DMS153 treated with DMSO at 0.1 percent for 48 hours (cell line): ENCODE results near the gene ACAN.

Experiments used
- DNase-seq: peaks from one replicate; lab custom pipeline; 2025; ENCODE audit not compliant: unreplicated experiment; lab: John Stamatoyannopoulos, UW

The ACAN gene

DNA sequence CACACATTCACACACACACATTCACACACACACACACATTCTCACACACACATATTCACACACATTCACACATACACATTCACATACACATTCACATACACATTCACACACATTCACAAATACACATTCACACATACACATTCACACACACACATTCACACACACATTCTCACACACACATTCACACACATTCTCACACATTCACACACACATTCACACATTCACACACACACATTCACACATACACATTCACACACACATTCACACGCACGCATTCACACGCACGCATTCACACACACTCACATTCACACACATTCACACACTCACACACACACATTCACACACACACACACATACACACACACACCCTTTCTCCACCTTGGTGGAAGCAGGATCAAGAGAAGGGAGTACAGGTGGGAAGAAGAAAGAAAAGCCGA is 97.8 kb downstream of the ACAN start:
- no peak for DNase-seq

DNA sequence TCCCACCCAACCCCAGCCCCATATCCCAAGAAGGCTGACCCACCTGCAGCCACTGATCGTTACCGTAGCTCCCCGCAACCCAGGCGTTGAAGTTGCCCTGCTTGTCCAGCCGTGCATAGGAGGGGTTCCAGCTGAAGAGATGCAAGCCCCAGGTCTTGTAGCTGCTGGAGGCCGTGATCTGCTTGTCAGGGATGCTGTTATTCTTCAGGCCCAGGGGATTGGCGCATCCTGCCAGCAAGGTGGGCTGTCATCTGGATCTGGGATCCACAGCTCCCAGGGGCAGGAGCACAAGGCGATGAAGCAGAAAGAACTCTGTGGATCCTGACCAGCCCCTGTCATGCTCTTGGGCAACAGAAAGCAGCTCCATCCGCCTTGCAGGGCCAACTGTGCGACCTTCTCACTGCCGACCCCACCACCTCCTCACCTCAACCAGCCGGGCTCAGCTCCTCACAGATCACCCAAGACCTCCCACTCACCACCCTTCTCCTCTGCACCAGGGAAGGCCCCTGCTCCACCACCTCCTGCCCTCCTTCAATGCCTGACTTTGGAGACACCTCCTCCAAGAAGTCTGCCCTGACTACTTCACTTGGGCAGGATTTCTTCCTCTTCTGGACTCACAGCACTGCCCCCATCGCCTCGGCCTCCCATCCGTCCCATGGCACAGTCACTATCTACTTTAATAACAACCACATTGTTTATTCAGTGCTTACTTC is 98.4 kb downstream of the ACAN start:
- no peak for DNase-seq

DNA sequence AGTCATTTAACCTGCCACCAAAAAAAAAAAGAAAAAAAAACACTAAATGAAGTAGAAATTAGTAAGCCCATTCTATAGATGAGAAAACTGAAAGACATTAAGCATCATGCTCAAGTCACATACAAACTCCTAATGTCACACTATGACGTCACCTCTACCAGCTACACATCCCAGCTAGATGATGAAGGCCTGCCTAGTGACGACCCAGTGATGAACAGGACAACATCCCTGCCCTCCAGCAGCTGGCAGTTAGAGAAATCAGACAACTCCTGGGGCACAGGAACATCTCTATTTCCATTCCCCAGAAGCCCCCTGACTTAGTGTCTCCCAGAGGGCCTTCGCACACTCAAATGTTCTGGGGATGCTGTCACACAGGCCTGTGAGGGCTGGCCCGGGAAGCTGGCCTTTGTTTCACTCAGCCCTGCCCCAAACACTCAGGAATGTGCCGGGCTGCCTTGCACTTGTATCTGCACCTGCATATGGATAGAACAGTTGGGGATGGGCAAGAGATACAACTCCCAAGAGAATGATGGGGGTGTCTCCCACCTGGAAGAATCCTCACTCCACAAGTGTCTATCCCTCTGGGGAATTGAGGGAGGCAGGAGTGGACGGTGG is 99.1 kb downstream of the ACAN start:
- DNase-seq = no peak

DNA sequence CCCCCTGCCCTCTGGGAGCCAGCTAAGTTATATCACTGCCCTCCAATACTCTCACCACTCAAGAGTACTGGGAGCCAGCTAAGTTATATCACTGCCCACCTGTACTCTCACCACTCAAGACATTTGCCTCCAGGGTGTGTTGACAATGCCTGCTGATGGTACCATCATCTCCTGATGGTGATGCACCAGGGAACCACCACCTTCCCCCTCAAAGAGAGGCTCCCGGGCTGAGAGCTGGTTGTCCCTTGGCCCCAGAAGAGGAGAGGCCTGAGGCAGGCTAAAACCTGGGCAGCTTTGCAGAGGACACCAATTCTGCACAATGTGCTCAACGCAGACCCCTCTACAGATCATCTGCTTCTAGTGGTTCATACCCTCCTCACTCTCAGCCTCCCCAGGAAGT is 99.6 kb downstream of the ACAN start:
- no peak for DNase-seq

DNA sequence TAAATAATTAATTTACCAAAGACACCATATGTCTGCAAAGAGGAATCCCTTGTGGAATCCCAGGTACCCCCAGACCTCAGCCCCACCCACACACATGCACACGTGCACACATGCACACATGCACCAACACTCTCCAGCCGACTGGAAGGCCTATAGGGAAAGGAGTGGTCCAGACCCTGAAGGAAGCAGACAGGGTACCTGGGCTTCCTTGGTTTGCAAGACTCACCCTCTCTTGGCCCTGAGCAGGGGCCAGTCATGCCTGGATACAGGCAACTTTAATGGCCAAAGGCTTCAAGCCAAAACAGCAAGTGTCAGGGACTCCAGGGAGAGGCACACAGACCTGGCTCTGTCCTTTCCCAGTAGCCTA is 101.0 kb downstream of the ACAN start:
- no peak for DNase-seq

DNA sequence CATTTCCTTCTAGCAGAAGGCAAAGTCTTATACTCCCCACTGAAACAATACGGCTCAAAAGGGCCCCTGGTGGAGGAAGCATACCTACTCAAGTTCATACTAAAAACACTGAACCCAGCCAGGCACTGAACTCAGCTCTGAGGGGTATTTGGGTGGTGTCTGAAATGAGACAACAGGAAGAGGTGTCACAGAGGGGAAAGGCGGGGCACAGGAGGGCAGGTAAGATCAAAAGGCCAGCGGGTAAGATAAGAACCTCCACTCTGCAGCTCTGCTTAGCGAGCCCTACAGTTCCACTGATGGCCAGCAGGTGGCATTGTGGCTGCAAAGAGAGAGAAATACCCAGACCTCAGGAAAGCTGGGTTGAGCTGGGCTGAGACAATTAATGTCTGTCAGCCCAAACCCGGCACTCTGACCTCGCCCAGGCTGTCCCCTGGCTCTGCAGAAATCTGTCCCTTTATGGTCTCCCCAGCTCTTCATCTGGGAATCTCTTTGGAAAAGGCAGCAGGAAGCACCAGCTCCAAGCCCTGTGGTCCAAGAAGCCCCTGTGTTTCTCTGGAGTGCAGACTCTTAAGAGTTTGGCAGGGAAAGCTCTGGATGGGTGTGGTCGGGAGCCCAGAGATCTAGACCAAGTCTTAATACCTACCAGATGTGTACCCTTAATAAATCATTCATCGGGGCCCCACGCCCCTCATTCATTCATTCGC is 101.5 kb downstream of the ACAN start:
- DNase-seq = peak; percentile 31

DNA sequence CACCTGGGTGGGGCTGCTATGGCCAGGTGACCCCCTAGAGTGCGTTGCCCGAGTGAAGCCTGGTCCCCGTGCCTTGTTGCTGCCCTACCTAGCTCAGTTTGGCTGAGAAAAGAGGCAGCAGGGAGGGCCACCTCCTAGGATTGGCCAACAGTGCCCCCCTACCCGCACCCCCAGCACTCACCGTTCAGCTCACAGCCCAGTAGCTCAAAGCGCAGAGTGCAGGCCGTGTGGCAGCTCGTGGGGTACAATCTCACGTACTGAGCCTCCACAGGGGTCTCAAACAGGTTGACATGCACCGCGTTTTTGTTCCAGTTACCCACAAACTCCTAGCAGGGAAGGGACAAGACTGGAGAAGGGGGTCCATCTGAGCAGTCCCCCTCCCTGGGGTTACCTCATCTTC is 102.3 kb downstream of the ACAN start:
- no peak for DNase-seq

DNA sequence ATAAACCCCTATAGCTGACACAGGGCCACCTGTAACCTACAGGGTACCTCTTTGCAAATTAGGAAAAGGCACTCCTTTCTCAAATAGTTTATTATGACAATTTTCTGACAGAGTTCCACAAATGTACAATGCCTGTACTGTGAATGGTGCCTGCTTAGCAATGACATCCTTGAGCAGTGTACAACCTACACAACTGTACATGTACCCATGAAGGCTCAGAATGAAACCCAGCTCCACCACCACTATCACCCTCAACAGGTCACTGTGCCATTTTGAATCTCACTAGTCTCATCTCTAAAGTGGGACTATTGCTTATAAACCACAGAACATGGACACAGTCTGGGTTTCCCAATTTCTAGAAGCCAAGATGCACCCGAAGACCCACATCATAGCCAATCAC is 102.9 kb downstream of the ACAN start:
- DNase-seq = no peak

DNA sequence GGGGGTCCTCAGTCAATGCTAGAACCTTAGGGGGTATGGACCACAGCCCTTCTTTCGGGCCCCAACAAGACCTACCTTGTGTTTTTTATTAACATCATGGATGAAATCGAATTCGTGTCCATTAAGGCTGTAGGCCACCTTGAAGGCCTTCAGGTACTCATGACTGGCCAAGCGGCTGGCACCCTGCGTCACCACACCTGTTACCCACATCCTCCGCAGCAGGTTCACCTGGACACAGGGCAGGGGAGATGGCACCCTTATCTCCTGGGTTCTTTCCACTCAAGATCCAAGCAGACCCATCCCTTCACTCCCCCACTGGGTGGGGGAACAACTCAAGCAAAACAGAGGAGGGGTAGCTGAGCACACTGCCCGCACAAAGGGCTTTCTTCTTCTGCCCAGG is 103.3 kb downstream of the ACAN start:
- DNase-seq = no peak

DNA sequence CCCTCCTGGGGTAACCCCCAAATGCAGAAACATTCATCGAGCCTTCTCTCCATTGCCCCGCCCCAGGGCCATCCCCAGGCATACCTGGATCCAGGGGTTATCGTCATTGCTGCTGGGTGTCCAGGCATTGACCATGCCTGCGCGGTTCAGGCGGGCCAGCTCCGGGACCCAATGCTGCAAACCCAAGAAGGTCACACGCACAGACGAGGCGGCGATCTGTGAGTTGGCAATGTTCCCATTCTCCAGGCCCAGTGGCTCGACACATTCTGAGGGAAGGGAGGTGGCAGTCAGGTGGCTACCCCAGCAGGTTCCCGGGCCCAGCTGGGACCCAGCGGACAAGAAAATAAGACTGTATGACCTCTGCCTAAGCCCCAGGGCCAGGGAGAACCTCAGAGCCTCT is 103.9 kb downstream of the ACAN start:
- no peak for DNase-seq

DNA sequence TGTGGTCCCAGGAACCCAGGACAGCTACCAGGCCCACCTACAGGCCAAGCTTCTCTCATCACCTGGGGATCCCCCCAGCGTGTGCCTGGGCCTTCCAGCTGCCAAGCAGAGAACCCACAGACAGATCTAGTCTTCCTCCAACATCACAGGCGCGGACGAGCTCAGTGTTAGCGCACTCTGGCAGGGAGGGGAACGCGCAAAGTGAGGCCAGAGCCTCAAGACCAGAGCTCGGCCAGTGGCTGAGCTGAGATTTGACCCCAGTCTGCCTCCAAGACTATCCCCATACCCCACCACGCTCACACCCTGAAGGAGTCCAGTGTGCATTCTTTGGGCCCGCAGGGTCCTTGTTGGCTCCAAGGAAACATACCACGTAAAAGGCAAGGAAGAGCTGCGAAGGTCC is 104.9 kb downstream of the ACAN start:
- no peak for DNase-seq

DNA sequence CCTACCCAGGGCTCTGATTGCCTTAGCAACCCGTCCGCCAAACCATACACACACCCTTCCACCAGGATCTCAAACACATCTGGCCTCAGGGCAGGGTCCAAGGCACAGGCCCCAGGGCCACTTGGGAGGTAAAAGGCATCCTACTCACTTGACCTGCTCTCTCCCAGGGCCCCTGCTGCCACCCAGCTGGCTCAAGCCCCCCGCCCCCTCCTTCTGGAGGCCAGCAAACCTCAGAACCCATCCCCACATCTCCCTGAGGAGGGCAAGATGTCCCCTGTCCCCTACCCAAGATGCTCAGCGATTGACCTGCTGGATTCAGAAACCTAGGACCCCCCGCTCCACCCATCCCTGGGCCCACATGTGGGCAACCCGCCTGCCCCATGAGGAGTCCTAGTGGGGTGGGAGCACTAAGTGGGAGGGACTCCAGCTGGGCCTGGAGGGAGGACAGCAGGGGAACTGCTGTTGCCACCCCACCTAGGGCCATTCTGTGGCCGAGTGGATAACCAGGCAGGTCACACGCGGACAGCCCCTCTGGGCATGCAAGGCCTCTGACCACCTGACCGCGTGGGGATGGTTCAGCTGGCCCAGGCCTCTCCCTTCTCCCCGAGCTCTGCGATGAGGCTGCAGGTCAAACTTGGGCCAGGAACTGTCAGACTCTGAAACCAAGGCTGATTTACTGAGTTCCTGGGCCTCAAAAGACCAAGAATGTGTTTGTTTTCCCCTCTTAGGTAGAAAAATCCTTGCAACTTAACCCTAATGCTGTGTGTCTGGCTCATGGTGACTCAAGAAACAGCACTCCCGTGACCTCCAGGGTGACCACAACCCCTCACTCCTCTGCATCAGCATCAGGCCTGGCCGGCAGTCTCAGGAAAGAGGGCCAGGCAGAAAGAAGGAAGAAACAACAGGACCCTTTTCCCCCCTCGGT is 105.7 kb downstream of the ACAN start:
- DNase-seq = no peak

DNA sequence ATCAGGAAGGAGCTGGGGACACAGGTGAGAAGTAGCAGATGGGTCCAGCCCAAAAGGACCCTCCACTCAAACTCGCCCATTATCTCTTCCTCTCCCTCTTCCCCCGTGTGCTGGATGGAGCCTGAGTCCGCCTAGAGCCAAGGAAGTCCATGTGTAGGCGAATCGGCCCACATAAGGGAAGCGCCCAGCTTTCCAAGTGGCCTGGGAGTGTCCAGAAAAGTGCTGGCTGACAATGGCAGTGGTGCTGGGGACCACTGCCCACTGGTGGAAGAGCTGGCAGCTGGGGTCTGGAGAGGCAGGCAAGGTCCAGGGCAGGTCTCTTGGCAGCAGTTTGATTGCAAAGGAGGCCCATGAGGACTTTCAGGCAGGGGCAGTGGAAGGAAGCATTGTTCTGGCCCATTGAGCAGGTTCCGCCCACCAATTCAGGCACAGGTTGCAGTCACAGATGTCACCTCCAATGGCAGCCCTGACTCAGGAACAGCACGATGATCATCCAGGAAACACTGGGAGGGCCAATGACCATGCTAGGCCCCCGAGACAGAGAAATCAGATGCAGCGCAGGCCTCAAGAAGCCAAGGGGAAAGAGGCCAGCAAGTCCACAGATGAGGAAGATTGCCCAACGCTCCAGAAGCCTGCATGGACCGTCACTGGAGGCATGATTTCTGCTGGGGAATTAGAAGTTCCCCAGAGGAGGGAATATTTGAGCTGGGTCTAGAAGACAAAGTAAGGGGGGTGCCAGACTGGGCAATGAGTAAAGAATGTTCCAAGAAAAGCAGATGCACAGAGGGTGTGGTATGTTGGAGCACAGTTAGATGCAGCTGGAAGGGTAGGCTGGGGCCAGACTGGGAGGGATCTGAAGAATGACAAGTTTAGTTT is 107.0 kb downstream of the ACAN start:
- no peak for DNase-seq

DNA sequence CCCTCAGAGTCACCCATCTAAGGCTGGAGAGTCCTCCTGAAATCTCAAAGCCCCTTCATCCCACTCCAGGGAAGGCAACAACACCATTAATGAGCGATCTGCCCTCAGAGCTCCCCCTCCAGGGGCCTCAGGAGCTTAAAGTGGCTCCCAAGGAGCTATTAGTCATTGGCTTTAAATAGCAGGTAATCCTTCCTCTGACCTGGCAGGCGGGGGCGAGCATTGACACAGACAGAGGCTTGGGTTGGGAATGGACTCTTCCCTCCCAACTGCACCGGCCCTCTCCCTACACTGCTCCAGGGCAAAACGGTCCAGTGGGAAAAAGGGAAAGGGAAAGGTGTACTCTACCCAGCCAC is 108.5 kb downstream of the ACAN start:
- no peak for DNase-seq

DNA sequence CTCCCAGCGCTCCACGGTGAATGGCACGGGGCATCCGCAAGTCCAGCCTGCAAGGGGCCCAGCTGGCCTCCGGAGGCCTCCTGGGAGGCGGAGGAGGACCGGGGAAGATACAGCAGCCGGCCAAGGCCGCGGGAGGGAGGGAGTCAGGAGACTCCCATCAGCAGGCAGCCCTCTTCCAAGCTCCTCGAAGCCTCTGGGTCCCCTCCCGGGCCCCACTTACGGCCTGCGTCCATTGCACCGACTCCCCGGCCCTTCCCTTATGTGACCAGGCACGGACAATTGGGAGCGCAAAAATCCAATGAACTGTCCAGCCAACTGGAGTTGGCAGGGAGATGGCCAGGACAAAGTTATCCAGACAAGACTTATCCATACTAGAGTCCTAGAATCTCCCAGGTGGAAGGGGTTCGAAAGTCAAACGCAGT is 109.3 kb downstream of the ACAN start:
- DNase-seq = no peak

DNA sequence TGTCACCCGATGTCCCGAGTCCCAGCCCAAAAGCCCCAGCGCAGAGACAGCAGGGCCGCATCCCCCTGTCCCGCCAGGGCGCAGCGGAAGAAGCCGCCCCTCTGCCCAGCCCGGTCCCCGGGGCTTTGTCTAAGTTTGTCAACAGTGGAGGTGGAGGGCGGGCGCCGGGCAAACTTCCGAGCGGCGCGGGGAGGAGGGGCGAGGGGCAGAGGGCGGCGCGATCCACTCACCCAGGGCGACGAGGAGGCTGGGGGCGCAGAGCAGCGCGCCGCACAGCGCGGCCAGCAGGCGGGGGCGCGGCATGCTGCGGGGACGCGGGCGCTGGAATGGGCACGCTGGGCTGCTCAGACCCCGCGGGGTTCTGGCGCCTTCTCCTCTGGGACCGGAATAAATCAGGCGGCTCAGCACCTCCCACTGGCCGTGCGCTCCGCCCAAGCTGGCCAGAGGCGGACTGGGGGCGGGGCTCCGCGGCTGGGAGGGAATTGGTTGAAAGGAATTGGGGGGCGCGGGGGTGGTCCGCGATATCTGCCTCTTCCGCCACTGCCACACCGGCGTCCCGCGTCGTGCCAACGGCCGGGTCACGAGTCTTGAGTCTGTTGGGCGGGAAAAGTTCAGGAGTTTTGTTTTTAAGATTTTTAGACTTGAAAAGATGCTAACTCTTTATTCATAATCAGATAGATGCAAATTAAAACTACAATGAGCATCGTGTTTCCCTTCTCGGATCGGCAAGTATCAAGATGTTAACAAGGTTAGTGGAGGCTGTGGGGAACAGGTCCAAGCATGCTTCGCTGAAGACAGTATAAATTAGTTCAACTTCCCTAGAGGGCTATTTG is 110.0 kb downstream of the ACAN start, which contains the start of gene MFGE8:
MFGE8 (minus strand) TSS at position 363 of the 833 bp plus-strand sequence; CDS start at position 303, 60 bp downstream.
- no peak for DNase-seq

DNA sequence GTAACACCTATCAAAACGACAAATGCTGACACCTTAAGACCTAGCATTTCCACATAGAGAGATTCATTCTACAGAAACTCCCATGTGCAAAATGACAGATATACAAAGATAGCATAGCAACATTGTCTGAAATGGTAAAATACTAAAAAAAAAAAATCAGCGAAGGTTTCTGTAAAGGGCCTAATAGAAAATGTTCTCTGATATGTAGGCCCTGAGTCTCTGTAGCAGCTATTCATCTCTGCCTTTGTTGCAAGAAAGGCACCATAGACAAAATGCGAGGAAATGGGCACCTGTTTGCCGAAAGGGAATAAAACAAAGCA is 110.6 kb downstream of the ACAN start:
- DNase-seq = no peak

DNA sequence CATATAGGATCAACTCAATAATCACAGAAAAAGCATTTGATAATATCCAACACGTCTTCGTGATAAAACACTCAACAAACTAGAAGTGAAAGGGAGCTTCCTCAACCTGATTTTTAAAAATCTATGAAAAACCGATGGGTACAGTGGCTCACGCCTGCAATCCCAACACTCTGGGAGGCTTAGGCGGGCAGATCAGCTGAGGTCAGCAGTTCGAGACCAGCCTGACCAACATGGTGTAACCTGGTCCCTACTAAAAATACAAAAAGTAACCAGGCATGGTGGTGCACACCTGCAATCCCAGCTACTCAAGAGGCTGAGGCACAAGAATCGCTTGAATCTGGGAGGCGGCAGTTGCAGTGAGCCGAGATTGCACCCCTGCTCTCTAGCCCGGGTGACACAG is 112.1 kb downstream of the ACAN start:
- DNase-seq = no peak

DNA sequence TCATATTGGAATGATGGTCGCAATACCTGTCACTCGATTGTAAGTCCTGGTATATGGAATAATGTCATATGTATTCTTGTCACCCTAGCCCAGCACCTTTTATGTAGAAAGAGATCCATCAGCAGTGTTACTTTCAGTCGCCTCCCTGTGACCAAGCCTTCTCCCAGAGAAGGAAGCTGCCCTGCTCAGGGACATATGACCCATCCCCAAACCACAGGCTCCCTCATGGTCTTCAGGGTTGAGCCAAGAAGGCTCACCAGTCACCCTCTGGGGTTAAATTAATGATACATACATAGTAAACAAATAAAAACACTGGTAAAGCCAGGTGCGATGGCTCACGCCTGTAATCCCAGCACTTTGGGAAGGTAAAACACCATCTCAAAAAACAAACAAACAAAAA is 114.5 kb downstream of the ACAN start:
- no peak for DNase-seq

DNA sequence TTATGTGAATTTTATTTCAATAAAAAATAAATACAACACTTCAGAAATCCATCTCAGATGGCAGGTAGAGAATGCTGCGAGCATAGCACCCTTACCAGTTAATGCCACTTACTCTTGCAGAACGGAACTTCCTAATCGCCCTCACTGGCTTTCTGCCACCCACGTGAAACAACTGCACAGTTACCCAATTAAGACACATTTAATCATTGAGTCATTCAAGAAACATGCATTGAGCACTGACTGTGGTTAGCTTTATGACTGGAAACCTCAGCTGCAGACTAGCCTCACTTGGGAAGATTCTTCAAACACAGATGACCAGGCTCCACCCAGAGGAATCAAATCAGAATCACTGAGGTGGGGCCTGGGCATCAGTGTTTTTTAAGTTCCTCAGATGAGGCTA is 115.5 kb downstream of the ACAN start:
- DNase-seq = no peak
